GM19328 (cell line): Measurements from ENCODE around the gene LRRC27.

Experiments used
- ATAC-seq: cut with Tn5 transposase; IDR thresholded peaks from one replicate; pipeline ENCODE4 v1.9.1; 2021; ENCODE audit warnings: mild to moderate bottlenecking, moderate library complexity; ENCODE audit not compliant: unreplicated experiment

The LRRC27 gene

DNA sequence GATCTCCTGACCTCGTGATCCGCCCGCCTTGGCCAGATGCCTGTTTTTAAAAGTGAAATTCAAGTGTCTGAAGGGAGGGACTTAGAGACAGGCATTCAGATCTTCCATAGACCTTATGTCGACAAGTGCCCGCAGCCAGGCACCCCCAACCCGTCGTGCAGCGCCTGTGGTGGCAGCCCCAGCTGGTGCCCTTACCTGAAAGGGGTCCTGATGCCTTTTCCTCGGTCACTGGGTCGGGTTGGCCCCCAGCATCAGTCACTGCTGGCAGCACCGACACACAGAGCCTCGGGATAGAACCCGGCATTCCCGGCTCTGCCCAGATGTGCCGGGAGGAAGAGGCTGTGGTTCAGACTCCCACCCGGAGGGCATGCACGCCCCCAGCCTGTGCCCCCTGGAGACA is 23.3 kb downstream of the LRRC27 start:
- no peak for ATAC-seq

GRCh38 chr10:132355754-132356153 is 23.8 kb downstream of the LRRC27 start:
- no peak for ATAC-seq

DNA sequence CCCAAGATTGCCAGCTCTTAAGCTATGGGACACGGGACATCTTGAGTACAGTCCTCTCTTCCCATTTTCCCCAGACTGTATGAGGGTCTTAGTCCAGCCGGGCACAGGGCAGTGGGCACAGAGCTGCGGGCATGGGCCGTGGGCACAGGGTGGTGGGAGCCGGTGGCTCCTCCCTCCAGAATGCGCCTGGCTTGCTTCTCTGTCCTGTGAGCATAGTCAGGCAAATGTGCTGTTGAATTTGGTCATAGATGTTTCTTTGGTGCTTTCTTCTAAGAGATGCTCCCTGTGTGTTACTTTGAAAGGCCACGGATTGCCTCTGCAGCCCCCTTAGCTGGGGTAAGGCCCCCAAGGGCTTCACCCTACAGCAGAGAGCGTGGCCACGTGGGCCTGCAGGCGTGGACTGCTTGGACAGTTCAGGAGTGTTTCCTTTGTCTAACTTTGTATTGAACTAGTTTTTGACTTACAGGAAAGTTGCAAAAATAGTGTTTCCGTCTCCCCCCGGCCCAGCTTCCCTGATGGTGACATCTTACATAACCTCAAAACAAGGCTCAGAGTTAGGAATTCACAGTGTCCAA is 24.7 kb downstream of the LRRC27 start:
- no peak for ATAC-seq

DNA sequence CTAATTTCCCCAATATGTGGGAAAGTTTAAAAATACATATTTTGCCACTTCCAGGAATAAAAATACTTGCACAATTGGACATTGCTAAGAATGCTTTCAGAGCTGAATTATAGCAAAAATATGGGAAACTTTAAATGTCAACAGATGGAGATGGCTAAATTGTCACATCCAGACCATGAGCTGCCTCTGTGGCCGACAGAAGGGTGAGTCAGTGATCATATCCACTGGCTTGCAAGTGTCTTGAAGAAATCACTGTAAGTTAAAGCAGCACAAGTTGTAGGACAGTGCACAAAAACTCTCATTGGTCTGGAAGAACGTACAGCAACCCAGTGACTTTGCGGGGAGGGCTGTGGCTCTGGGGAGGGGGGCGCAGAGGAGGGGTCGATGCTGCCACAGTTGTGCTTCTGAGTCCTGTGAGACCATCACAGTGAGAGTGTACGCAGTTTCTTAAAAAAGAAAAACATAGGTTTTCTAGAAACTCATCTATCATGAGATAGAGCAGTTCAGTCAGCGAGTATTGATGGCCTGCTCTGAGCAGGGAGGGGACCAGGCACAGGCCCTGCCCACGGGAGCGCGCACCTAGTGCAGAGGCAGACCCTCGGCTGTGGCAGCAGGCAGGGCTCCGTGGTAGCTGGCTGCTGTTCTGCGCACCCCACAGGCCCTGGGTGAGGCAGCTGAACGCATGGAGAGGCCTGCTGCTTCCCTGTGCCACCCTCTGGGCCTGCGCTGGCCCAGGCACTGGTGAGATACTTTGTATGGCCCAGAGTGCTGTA is 25.5 kb downstream of the LRRC27 start:
- no peak for ATAC-seq

- ATAC-seq: no peak
Measured at GRCh38 chr10:132359305-132360040, 27.5 kb downstream of the LRRC27 start.

DNA sequence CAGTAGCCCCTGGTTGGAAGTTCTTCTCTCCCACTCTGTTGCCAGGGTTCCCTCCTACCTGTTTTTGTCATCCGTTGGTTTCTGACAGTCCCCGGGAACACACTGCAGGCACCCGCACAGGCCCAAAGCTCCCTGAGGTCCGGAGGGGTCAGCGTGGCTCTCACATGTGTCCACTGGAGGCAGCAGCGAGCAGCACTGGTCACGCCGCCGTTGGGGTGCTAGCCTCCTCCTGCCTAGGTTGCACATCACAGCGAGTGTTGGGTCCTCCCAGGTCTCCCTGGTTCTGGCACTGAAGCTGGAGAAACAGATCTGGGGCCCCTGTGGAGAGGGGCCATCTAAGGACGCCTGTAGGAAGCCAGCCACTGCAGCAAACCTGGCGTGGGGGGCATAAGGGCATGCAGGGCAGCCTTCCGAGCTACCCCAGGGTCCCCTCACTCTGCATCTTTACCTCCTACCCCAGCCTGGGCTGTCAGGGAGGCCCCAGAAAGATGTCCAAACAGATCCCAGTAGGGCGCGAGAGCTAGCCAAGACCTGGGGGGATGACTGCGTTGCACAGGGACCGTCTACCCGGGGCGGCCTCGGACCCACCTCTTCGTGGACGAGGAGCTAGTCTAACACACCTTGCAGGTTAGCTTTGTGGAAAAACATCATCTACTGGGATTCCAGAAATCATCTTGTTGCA is 28.9 kb downstream of the LRRC27 start:
- ATAC-seq: no peak

DNA sequence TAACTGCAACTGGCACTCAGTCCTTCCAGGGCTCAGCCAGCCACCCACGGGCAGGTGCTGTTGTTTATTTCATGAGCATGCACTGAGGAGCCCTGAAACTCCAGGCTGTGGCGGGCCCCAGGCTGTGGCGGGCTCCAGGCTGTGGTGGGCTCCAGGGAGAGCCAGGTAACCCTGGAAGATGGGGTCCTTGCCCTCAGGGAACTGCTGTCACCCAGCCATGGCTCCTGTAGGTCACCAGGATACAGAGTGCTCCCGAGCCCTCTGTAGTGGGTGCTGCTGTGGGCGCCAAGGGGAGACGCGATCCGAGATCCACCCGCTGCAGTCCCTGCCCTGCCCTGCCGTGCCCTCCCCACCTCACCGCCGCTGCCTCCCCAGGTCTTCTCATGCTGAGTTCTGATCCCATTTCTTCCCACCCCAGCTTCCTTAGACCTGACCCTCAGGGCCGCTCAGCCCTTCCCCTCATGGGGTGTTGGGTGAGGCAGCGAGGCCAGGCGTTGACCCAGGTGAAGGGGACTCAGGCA is 29.6 kb downstream of the LRRC27 start:
- ATAC-seq: no peak

- no peak for ATAC-seq
Measured at GRCh38 chr10:132362151-132362611, 30.2 kb downstream of the LRRC27 start.

DNA sequence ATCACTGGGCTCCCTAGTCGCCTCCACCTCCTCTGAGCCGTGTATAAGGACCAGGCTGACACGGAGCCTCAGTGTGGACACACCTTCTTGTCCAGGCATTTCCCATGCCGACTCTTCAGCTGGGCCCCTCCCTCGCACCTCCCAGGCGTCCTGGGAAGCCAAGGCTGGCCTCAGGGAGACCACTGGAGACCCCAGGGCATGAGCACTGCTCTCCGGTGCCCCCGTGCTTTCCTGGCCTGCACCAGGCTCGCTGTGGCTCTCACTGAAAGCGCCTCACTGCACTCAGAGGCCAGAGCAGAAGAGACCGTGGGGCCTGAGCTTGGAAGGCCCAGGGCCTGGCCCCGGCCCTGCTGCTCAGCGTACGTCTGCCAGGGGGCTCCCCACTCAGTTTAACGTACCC is 31.4 kb downstream of the LRRC27 start:
- no peak for ATAC-seq

- no peak for ATAC-seq
Measured at GRCh38 chr10:132363921-132364593, 32.1 kb downstream of the LRRC27 start.

GRCh38 chr10:132364594-132364970 is 32.6 kb downstream of the LRRC27 start:
- ATAC-seq: no peak

DNA sequence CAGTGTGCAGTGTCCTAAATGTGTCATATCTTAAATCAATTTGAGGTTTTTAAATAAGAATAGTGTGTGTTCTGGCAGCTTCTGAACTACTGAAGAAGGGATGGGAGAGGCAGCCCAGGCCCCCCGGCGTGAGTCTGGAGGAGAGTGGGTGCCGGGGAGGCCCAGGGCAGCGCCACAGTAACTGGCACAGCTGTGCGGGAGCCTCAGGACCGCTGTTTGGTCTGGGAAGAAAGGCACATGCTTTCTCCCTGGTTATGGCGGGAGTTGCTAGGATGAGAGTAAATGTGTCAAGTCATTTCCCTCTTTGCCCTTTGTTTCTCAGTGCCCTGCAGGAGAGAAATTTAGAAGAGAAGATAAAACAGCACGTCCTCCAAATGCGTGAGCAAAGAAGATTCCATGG is 33.1 kb downstream of the LRRC27 start:
- ATAC-seq: no peak

DNA sequence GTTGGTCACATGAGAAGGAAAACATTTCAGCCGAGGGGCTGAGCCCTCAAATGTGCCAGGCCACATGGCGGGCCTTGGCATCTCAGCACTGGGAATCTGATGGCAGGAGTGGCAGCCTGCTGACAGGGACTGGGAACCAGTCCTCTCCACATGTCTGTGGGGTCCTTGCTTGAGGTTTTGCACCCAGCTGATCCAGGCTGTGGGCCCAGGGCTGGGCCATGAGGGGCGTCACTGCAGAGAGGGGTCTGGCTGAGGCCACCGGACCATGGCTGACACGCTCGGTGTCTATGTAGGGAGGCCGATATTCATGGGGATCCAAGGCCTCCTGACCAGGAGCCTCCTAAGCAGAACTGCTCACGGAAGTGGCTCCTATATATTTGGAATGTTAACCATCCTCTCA is 34.0 kb downstream of the LRRC27 start:
- no peak for ATAC-seq

DNA sequence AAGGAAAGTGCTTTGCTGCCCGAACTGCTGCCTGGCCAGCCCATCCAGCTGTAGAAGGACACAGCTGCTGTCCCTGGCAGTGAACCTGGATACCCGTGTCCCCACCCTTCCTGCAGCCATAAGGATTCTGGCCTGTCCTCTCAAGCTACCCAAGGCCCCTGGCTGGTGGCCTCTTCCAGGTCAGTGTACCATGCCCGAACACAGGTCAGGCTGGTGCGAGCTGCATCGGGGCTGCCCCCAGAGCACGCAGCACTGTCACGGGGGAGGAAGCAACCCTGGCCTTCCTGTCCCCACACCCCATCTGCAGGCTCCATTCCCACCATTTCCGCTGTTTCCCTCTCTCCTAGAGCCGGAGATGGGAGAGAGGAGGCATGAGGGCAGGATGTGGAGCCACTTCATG is 34.5 kb downstream of the LRRC27 start:
- ATAC-seq: no peak

DNA sequence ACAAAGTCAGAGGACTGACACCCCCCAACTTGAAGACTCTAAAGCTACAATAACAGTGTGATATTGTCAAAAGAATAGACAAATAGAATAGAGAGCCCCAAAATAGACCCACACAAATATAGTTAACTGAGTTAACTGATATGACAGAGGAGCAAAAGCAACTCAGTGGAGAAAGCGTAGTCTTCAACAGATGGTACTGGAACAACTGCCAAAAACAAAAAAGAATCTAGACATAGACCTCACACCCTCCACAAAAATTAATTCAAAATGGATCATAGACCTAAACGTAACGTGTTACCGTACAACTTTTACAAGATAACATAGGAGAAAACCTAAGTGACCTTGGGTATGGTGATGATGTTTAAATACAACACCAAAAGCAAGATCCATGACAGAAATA is 36.4 kb downstream of the LRRC27 start:
- no peak for ATAC-seq

DNA sequence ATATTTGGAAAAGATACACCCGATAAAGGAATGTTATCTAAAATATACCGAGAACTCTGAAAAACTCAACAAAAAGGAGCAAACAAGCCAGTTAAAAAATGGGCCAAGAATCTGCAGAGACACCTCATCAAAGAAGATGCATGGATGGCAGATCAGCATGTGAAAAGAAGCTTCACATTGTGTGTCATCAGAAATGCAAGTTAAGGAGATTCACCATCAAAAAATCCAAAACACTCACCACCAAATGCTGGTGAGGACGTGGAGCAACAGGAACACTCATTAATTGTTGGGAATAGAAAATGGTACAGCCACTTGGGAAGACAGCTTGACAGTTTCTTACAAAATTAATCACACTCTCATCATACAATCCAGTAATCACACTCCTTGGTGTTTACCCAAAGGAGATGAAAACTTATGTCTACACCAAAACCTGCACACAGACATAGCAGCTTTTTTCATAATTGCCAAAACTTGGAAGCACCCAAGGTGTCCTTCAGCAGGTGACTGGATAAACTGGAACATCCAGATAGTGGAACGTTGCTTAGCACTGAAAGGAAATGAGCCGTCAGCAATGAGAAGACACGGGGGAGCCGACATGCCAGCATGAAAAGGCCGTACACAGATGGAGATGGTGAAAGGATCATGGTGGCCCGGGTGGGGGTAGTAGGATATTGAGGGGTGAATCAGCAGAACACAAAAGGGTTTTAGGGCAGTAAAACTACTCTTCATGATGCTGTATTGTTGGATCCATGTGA is 37.1 kb downstream of the LRRC27 start:
- ATAC-seq: no peak

GRCh38 chr10:132369636-132370185 is 37.7 kb downstream of the LRRC27 start:
- ATAC-seq: no peak

DNA sequence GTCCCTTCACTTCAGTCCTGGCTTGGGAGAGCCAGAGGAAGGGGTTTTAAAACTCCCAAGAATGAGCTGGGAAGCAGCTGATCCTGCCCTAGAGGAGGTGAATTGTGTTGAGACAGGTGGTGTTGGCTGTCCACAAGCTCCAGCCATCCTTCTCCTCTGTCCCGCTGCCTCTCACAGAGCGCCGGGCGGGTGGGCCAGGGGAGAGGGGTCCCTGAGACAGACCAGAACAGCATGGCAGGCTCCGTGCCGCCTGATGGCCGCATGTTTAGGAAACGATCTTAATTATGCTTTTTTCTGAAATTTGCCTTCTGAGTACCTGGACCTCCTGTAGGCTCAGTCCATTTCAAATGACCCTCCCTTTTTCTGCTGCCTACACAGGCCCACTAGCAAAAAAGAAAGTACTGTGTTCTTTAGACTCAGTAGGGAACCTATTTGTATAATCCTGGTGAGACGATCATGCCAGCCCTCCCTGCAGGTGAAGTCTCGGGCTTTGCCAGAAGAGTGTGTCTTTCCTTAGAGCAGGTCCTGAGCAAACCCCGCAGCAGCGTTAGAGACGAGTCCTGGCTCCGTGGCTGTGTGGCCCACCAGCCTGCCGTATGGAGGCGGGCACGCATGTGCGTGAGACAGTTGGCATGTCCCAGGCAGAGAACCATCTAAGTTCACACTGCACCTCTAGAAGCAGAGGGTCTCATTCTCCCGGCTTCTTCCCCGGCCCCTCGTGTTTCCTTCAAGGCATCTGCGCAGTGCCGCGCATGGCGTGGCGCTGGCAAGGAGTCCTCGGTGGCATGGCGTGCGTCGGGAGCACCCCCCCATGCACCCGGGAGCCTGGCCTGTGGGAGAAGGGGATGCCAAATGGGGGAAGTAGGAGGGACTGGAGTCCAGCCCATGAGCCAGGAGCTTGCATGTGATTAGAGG is 38.7 kb downstream of the LRRC27 start:
- no peak for ATAC-seq

GRCh38 chr10:132371641-132372081 is 39.7 kb downstream of the LRRC27 start:
- ATAC-seq: no peak
